Urothelium cell line (cell line): ENCODE measurements around the gene PLAAT3.
A peak's percentile ranks its signal among the peaks of the same experiment; 100 is the strongest.
"Not testable (repeated sequence)": the region's sequence is repeated elsewhere in the genome, so short reads cannot be mapped to it uniquely, and the experiment has no call there.

ENCODE experiments used
- DNase-seq: peaks from one replicate; pipeline ENCODE4 v3.0.0; 2011; ENCODE audit warnings: low spot score, mixed read lengths
- FAIRE-seq: peaks from 2 replicates; lab custom pipeline; 2011; peaks lifted over from hg19 to GRCh38; lab: Jason Lieb, UNC

Gene PLAAT3

GRCh38 chr11:63609971-63610580, 4.2 kb downstream of the PLAAT3 start:
- FAIRE-seq, result no peak

DNA sequence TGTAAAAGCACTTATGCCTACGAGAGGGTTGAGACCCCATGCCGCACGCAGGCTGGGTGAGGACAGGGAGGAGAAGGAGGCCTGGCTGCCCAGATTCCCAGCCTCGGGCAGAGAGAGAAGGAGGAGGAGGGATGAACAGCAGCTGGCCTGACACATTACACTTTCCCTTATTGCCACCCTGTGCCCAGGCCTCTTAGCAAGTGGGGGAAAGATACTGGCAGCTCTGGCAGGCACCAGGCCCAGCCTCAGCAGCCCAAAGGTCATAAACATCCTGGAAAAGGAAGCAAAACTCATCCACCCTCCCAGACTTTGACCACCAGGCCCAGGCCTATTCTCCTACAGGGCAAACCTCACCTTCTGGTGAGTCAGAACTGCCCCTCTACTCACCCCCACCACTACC, 4.7 kb downstream of the PLAAT3 start:
- DNase-seq, result no peak
- no peak for FAIRE-seq

More at GRCh38 chr11:63609971-63610580, 4.2 kb downstream of the PLAAT3 start:
- no peak for DNase-seq

DNA sequence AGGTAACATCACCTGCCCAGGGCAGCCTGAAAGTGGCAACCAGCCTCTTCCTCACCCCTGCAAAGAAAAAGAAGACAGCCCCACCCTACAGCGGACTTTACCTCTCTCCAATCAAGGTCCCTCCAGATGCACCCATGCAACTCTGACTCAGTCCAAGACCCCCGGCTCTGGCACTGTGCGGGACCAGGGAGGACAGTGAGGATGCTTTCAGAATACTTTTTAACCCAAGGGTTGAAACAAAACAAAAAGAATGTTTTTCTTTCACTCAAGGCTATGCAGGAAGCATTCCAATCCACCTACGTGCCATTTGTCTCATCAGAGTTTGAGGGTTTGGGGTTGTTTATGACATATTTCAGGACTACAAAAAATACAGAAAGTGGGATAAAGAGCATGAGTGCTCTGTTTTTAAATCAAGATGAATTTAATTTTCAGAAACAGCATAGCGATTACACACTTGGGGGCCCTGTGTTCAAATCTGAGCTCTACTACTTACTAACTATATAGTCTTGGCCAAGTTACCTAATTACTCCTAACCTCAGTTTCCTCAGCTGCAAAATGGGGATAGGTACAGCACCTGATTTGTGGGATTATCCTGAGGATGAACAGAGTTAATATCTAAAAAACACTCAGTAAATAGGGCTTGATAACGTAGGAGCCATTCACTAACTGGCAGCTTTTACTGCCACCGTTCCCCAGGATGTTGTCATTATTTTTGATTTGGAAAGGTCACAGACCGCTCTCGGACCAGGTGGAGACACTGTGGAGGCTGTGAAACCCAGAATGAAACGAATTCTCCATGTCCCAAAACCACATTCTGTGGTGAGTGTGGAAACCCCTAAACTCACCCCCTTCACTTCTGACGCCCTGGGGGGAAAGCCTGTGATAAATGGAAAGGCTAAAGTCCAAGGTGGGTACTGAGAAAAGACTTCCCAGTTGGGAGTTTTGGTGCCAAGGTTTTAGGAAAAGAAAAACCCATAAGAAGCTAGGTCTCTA, 5.6 kb downstream of the PLAAT3 start:
- FAIRE-seq (no peak), DNase-seq (peak; percentile 45)

DNA sequence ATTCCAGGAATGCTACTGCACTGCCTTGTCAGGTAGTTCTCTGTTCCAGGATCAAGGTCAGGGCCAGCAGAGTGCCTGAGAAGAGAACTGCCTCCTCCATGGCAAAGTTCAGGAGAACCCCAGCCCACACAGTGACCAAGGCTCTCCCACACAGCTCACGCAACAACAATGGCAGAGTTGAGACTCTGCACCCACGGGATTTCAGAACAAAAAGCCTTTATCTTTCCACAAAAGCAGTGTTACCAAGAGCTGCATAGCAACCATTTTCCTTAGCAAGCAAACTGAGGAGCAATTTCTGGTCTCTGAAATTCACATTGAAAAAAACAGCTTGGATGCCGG, 11.1 kb downstream of the PLAAT3 start:
- FAIRE-seq, result no peak
- no peak for DNase-seq

GRCh38 chr11:63602290-63603179, 11.7 kb downstream of the PLAAT3 start:
- DNase-seq, FAIRE-seq: not testable (repeated sequence)

GRCh38 chr11:63599211-63600122, 14.8 kb downstream of the PLAAT3 start:
- peak; percentile 42 for DNase-seq
- FAIRE-seq, result no peak

- FAIRE-seq (peak; percentile 77), DNase-seq (no peak)
These were observed 15.7 kb downstream of the PLAAT3 start for GRCh38 chr11:63598556-63598955.

DNA sequence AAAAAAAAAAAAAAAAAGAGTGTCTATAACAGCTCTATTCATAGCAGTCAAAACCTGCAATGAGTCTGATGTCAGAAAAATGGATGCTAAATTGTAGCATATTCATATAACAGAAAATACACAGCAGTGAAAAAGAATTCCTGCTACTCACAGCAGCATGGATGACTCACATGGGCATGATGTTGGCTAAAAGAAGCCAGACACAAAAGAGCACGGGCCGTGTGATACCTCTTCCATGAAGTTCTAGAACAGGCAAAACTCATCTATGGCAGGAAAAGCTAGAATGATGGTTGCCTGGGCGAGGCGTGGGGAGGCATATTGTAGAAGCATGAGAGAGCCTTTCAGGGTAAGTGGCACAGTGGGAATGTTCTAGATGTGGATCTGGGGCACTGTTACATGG, 18.9 kb downstream of the PLAAT3 start:
- FAIRE-seq, result no peak
- DNase-seq, result no peak

- DNase-seq, result no peak
- FAIRE-seq, result no peak
These were observed 21.2 kb downstream of the PLAAT3 start for GRCh38 chr11:63592975-63593395.

GRCh38 chr11:63590024-63590788, 24.0 kb downstream of the PLAAT3 start:
- no peak for DNase-seq

DNA sequence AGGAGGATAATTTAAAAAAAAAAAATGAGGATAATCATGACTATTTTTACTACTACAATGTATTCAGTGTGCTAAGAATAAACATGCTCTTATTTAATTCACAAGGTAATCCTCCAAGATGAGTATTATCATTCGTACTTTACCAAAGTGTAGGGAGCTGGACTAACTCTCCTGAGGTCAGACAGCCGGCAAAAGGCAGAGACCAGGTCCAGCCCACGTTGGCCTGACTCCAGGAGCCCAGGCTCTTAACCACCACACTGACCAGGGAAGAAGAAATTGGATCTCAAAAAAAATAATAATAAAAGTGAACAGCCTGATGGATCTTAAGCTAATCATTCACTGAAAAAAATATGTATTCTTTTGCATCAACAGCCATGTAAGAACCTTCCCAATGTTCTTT, 25.2 kb downstream of the PLAAT3 start:
- no peak for DNase-seq
- FAIRE-seq, result no peak

More at GRCh38 chr11:63590024-63590788, 24.0 kb downstream of the PLAAT3 start:
- no peak for FAIRE-seq

- FAIRE-seq, result no peak
These were observed 27.6 kb downstream of the PLAAT3 start for GRCh38 chr11:63586451-63587166.

GRCh38 chr11:63583357-63583677, 30.9 kb downstream of the PLAAT3 start:
- no peak for FAIRE-seq

More at GRCh38 chr11:63586451-63587166, 27.6 kb downstream of the PLAAT3 start:
- no peak for DNase-seq

GRCh38 chr11:63581224-63581623, 33.0 kb downstream of the PLAAT3 start:
- not testable (repeated sequence) for DNase-seq, FAIRE-seq

More at GRCh38 chr11:63583357-63583677, 30.9 kb downstream of the PLAAT3 start:
- DNase-seq, result no peak

DNA sequence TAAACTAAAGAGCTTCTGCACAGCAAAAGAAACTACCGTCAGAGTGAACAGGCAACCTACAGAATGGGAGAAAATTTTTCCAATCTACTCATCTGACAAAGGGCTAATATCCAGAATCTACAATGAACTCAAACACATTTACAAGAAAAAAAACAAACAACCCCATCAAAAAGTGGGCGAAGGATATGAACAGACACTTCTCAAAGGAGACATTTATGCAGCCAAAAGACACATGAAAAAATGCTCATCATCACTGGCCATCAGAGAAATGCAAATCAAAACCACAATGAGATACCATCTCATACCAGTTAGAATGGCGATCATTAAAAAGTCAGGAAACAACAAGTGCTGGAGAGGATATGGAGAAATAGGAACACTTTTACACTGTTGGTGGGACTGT, 35.4 kb downstream of the PLAAT3 start:
- not testable (repeated sequence) for DNase-seq, FAIRE-seq

GRCh38 chr11:63574856-63575602, 39.2 kb downstream of the PLAAT3 start:
- DNase-seq, result no peak
- FAIRE-seq, result no peak

- DNase-seq, result peak; percentile 48
- peak; percentile 20 for FAIRE-seq
These were observed 40.1 kb downstream of the PLAAT3 start for GRCh38 chr11:63573881-63574855.
